ENCODE measurements around the gene OR2T29.
"Not testable (repeated sequence)": the region's sequence is repeated elsewhere in the genome, so short reads cannot be mapped to it uniquely, and the experiment has no call there.

OR2T29 gene

DNA sequence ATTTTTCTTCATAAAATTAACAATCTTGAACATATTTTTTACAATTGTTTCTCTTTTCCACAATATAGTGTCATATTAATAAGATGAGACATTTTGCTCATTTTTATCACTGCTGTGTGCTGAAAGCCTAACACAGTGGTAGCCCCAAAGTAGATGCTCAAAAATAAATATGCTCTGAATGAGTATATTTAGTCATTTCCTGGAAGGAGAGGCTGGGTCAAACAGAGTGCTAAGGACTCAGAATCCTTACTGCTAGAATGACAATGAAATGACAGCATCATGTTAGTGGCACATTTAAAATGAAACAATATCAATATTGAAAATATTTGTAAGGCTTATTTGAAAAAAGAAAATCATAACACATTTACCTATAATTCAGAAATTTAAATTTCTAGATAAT is 25.1 kb downstream of the OR2T29 start:
- DNase-seq (ENCODE audit: extremely low spot score, insufficient read length, low read depth), result not testable (repeated sequence)
- FAIRE-seq, result peak; percentile 83

- DNase-seq (ENCODE audit: extremely low spot score, insufficient read length, low read depth) (no peak), FAIRE-seq (no peak)
These were observed 40.7 kb downstream of the OR2T29 start for GRCh38 chr1:248521856-248522255.

DNA sequence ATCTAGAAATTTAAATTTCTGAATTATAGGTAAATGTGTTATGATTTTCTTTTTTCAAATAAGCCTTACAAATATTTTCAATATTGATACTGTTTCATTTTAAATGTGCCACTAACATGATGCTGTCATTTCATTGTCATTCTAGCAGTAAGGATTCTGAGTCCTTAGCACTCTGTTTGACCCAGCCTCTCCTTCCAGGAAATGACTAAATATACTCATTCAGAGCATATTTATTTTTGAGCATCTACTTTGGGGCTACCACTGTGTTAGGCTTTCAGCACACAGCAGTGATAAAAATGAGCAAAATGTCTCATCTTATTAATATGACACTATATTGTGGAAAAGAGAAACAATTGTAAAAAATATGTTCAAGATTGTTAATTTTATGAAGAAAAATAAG is 52.4 kb downstream of the OR2T29 start:
- not testable (repeated sequence) for FAIRE-seq; DNase-seq (ENCODE audit: extremely low spot score, insufficient read length, low read depth)

- FAIRE-seq, result peak; percentile 65
- not testable (repeated sequence) for DNase-seq (ENCODE audit: extremely low spot score, insufficient read length, low read depth)
These were observed 54.8 kb downstream of the OR2T29 start, which contains the start of gene OR2G6 for GRCh38 chr1:248507773-248508172. OR2G6 (plus strand) TSS chr1:248508073; CDS start chr1:248521647, 13,574 bp downstream.
